NCI-H69 (cell line): Measurements from ENCODE around the gene ARHGAP21.

Source experiments
- DNase-seq: peaks from one replicate; lab custom pipeline; 2025; lab: John Stamatoyannopoulos, UW

The ARHGAP21 gene

GRCh38 chr10:24541239-24541753 lies 182.4 kb downstream of the ARHGAP21 start:
- DNase-seq = no peak

DNA sequence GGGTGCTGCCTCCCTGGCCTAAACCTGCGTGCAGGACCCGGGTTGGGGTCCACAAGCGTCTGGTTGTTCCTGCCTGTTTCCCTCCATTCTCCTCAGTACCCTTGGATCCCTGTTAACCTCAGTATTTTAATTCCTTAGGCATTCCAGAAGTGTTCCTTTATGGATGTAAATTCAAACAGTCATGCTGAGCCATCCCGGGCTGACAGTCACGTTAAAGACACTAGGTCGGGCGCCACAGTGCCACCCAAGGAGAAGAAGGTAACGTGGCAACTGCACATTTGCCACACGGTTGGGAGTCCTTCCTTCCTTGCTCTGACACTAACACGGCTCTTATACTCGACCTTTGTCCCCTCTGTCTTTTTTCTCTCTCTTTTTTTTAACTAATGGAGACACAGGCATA lies 187.1 kb downstream of the ARHGAP21 start:
- DNase-seq = no peak

- no peak for DNase-seq
These were observed 189.7 kb downstream of the ARHGAP21 start for GRCh38 chr10:24533981-24534380.
